SK-N-MC (cell line): ENCODE data around the gene SNX17.

Experiments
- DNase-seq: peaks from one replicate; pipeline ENCODE4 v3.0.0-alpha.2; 2011; ENCODE audit warnings: low read depth, low spot score
- H3K27ac ChIP-seq: fragments of 200-600 bp; sonication (generic); 2 replicates; pipeline ENCODE4 v1.5.1; 2016; ENCODE audit warnings: mixed run types
- H3K36me3 ChIP-seq: fragments of 200-600 bp; sonication (generic); 2 replicates; pipeline ENCODE4 v1.6.1; 2017; ENCODE audit warnings: antibody characterized with exemption, low read length, mixed read lengths; ENCODE audit not compliant: insufficient read depth
- H3K4me3 ChIP-seq: fragments of 200-600 bp; sonication (generic); 2 replicates; pipeline ENCODE4 v1.5.1; 2016
- H3K9ac ChIP-seq: fragments of 200-600 bp; sonication (generic); 2 replicates; pipeline ENCODE4 v1.8.0; 2017; ENCODE audit warnings: mixed run types, mixed read lengths; ENCODE audit not compliant: insufficient read length
- H3K9me3 ChIP-seq: fragments of 200-600 bp; sonication (generic); 2 replicates; pipeline ENCODE4 v1.6.1; 2017; ENCODE audit warnings: low read depth, mild to moderate bottlenecking, antibody characterized with exemption, low read length, moderate library complexity, mixed read lengths
- EZH2 ChIP-seq: fragments of 200-600 bp; sonication (generic); IDR thresholded peaks from one replicate; pipeline ENCODE4 v1.6.1; 2017; ENCODE audit warnings: antibody characterized with exemption
- FOXP2 ChIP-seq: optimal IDR thresholded peaks from 2 replicates; pipeline ENCODE3; 2011; ENCODE audit warnings: mild to moderate bottlenecking, moderate library complexity; ENCODE audit not compliant: insufficient read depth; ENCODE audit errors: extremely low read length, control extremely low read depth
- POLR2AphosphoS5 ChIP-seq: IDR thresholded peaks from 2 replicates; pipeline ENCODE4 v1.6.1; 2012; ENCODE audit warnings: mild to moderate bottlenecking, low read depth, low read length, borderline replicate concordance

SNX17 gene

GRCh38 chr2:27380626-27381545, 10.5 kb downstream of the SNX17 start, which contains the start of gene ZNF513:
Gene ZNF513, minus strand, starts transcription at chr2:27380734. Its CDS starts 208 bp downstream, at chr2:27380526.
- no peak for TF ChIP-seq FOXP2
- TF ChIP-seq POLR2AphosphoS5 = peak; percentile 86
- no peak for TF ChIP-seq EZH2
- H3K9me3 ChIP-seq = no peaks in the 10 kb centered on the region
- no peak for DNase-seq
- H3K36me3 ChIP-seq = peaks cover 74% of the 10 kb centered on the region
- peak within 1 kb of the TSS; percentile 94 for H3K4me3 ChIP-seq
- peak within 1 kb of the TSS; percentile 95 for H3K9ac ChIP-seq
- H3K27ac ChIP-seq = peak within 1 kb of the TSS; percentile 92

- TF ChIP-seq FOXP2 = no peak
- no peak for TF ChIP-seq EZH2
- no peak for TF ChIP-seq POLR2AphosphoS5
- no peak for DNase-seq
- peaks cover 72% of the 10 kb centered on the region for H3K36me3 ChIP-seq
Measured at GRCh38 chr2:27381577-27382181, 11.3 kb downstream of the SNX17 start.

GRCh38 chr2:27390822-27391679, 20.6 kb downstream of the SNX17 start:
- no peaks in the 10 kb centered on the region for H3K9me3 ChIP-seq
- H3K9ac ChIP-seq = no peak overlapping the region
- no peak overlapping the region for H3K4me3 ChIP-seq
- H3K36me3 ChIP-seq = peaks cover 19% of the 10 kb centered on the region
- TF ChIP-seq POLR2AphosphoS5 = no peak
- TF ChIP-seq EZH2 = no peak
- TF ChIP-seq FOXP2 = no peak
- H3K27ac ChIP-seq = no peak overlapping the region
- DNase-seq = no peak

More at GRCh38 chr2:27381577-27382181, 11.3 kb downstream of the SNX17 start:
- Histone ChIP-seq H3K9ac (no peak overlapping the region), H3K9me3 (no peaks in the 10 kb centered on the region), H3K4me3 (no peak overlapping the region), H3K27ac (peak overlapping the region; percentile 92)

- H3K27ac ChIP-seq = no peak overlapping the region
- DNase-seq = no peak
- H3K36me3 ChIP-seq = peaks cover 11% of the 10 kb centered on the region
Measured at GRCh38 chr2:27393225-27393624, 22.8 kb downstream of the SNX17 start.

GRCh38 chr2:27398962-27399361, 28.5 kb downstream of the SNX17 start:
- Histone ChIP-seq H3K4me3 (no peak overlapping the region), H3K9me3 (no peaks in the 10 kb centered on the region), H3K27ac (no peak overlapping the region), H3K36me3 (peaks cover 24% of the 10 kb centered on the region), H3K9ac (no peak overlapping the region)
- TF ChIP-seq EZH2 (no peak), FOXP2 (no peak)
- DNase-seq = no peak

More at GRCh38 chr2:27393225-27393624, 22.8 kb downstream of the SNX17 start:
- Histone ChIP-seq H3K9ac (no peak overlapping the region), H3K4me3 (no peak overlapping the region), H3K9me3 (no peaks in the 10 kb centered on the region)
- TF ChIP-seq POLR2AphosphoS5 (no peak), EZH2 (no peak), FOXP2 (no peak)

GRCh38 chr2:27400348-27401135, 30.1 kb downstream of the SNX17 start:
- no peak for TF ChIP-seq EZH2
- Histone ChIP-seq H3K27ac (peak overlapping the region; percentile 46; the same call in 1 of the 2 replicates), H3K9me3 (no peaks in the 10 kb centered on the region), H3K9ac (no peak overlapping the region), H3K4me3 (no peak overlapping the region), H3K36me3 (peaks cover 29% of the 10 kb centered on the region)
- no peak for DNase-seq

GRCh38 chr2:27407798-27408491, 37.5 kb downstream of the SNX17 start:
- Histone ChIP-seq H3K9ac (peak overlapping the region; percentile 86), H3K36me3 (peaks cover 11% of the 10 kb centered on the region), H3K9me3 (no peaks in the 10 kb centered on the region), H3K4me3 (peak overlapping the region; percentile 94), H3K27ac (no peak overlapping the region)
- DNase-seq = no peak
- TF ChIP-seq POLR2AphosphoS5 (no peak), FOXP2 (no peak), EZH2 (no peak)
